Brain microvascular endothelial cell (primary cell): ENCODE results near the gene SLF2.
A peak's percentile ranks its signal among the peaks of the same experiment; 100 is the strongest.

ENCODE experiments used
- DNase-seq: peaks from one replicate; pipeline ENCODE4 v3.0.0-alpha.2; 2020
- H3K27ac ChIP-seq: fragments of 250-450 bp; sonication (Bioruptor Pico); 2 replicates; pipeline ENCODE4 v1.5.1; 2020; ENCODE audit warnings: mild to moderate bottlenecking, moderate library complexity
- H3K27me3 ChIP-seq: fragments of 250-450 bp; sonication (Bioruptor Pico); replicated peaks from 2 replicates; pipeline ENCODE4 v1.5.1; 2020; ENCODE audit warnings: mild to moderate bottlenecking
- H3K36me3 ChIP-seq: fragments of 250-450 bp; sonication (Bioruptor Pico); replicated peaks from 2 replicates; pipeline ENCODE4 v1.5.1; 2020; ENCODE audit warnings: mild to moderate bottlenecking
- H3K4me3 ChIP-seq: 2 replicates; pipeline ENCODE4 v1.5.1; 2011; ENCODE audit warnings: low read depth, mild to moderate bottlenecking, control low read depth, low read length, moderate library complexity
- in situ Hi-C: cut with HindIII; loops from 2 replicates; pipeline ENCODE4 v1.10.0; 2017; ENCODE audit warnings: low sequenced_read_pairs, low pct_ligation_motif_present
- TF ChIP-seq, protein P1 (sequence below): IDR thresholded peaks from 2 replicates; pipeline ENCODE4 v1.5.1; 2011; ENCODE audit warnings: low read depth, mild to moderate bottlenecking, moderate library complexity, low read length, control low read depth, inconsistent platforms; ENCODE audit errors: missing control alignments

The SLF2 gene

DNA sequence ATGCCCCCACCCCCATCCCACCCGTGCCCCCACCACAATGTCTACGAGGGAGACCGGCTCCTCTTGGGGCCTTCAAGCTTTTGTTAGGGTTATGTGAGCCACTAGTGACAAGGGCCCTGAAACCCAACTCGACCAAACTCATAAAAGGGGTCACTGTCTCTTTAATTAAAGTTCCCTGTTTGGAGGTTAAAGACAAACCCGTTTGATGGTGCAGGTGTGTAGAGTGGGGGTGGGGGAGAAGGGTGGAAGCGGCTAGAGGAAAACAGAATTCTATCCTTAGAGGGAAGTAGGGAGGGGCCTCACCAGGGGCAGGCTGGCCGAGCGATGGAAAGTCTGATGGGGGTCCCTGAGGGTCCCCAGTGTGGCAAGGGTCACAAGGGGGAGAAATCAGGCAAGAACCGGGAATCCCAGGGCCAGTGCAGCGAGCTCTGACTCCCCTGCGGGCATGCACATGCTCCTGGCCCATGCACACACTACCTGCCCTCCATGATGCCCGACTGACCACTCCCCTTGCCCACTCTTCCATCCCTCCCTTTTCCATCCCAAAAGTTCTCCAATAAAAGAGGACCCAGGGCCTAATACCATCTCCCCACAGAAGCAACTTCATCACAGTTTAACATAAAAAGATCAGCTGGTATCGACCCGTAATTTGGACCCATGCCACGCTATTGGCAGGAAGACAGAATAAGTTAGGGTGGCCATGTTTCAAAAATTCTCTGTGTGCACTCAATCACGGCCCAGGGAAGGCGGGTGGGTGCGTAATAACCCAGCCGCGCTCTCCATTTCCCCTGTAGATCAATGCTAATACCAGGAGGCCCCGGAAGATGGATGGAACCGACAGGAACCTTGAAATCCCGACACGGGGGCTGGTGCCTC, 35.9 kb upstream of the SLF2 start:
- Histone ChIP-seq H3K27me3 (no peaks in the 10 kb centered on the region), H3K27ac (no peak overlapping the region), H3K4me3 (no peak overlapping the region), H3K36me3 (no peaks in the 10 kb centered on the region)
- TF ChIP-seq, protein P1, sequence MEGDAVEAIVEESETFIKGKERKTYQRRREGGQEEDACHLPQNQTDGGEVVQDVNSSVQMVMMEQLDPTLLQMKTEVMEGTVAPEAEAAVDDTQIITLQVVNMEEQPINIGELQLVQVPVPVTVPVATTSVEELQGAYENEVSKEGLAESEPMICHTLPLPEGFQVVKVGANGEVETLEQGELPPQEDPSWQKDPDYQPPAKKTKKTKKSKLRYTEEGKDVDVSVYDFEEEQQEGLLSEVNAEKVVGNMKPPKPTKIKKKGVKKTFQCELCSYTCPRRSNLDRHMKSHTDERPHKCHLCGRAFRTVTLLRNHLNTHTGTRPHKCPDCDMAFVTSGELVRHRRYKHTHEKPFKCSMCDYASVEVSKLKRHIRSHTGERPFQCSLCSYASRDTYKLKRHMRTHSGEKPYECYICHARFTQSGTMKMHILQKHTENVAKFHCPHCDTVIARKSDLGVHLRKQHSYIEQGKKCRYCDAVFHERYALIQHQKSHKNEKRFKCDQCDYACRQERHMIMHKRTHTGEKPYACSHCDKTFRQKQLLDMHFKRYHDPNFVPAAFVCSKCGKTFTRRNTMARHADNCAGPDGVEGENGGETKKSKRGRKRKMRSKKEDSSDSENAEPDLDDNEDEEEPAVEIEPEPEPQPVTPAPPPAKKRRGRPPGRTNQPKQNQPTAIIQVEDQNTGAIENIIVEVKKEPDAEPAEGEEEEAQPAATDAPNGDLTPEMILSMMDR, result no peak
- DNase-seq, result no peak
- in situ Hi-C loops, result loop anchor here (25.0 kb wide), 1 partner anchor 340 kb away; the partner anchor contains the start of genes HIF1AN and NDUFB8

DNA sequence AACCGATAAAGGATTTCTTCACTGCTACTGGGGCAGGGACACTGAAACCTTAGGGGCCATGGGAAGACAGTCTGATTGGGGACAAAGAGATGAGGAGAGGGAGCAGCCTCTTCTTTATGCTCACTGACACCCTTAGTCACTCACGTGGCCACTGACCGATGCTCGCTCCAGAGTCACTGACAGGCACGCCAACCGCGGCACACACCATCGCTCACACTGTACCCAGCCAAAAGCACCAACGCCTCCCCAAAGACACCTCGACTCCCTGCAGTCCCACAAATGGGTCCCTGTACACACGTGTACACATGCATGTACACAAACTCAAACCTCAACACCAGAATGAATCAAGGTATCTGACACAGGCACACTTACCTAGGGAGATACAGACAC, 35.3 kb upstream of the SLF2 start:
- in situ Hi-C loops, result loop anchor here (25.0 kb wide), 1 partner anchor 340 kb away; the partner anchor contains the start of genes HIF1AN and NDUFB8
- Histone ChIP-seq H3K36me3 (no peaks in the 10 kb centered on the region), H3K4me3 (no peak overlapping the region), H3K27ac (no peak overlapping the region), H3K27me3 (no peaks in the 10 kb centered on the region)
- TF ChIP-seq, protein P1, result no peak
- DNase-seq, result no peak

- no peak overlapping the region for H3K27ac ChIP-seq
- H3K36me3 ChIP-seq, result no peaks in the 10 kb centered on the region
- in situ Hi-C loops, result loop anchor here (25.0 kb wide), 1 partner anchor 341 kb away; the partner anchor contains the start of genes HIF1AN and NDUFB8
- no peak overlapping the region for H3K4me3 ChIP-seq
- no peaks in the 10 kb centered on the region for H3K27me3 ChIP-seq
- TF ChIP-seq, protein P1, result peak; percentile 87
- peak; percentile 71 for DNase-seq
Observed at GRCh38 chr10:100878291-100878910, 34.4 kb upstream of the SLF2 start.

DNA sequence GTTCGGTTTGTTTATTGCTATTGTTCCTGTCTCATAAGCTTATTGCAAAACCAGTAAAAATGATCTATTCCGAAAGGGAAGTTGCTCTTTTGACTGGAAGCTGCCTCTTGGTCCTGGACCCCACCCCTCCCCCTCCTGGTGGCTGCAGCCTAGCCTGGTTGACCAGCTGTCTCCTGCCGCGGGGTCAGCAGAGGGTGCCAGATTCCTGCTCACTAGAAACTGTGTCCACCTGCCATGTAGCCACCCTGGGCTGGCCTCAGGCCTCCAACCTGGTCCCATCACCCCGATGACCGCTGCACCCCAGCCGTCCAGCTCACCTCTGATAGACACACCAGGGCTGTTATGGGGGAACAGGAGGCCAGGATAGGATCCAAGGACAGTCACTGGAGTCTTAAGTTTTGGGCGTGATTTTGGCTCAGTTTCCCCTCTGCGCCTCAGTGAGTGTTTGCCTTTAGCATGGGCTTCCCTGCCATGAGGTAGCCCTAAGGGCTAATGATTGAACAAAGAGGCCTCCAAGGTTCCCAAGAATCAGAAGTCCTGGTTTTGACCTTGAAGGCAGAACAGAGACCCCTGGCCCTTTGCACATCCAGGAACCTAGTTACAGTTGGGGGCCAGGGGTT, 32.9 kb upstream of the SLF2 start:
- TF ChIP-seq, protein P1, result peak; percentile 21
- H3K27me3 ChIP-seq, result no peaks in the 10 kb centered on the region
- no peak for DNase-seq
- no peak overlapping the region for H3K4me3 ChIP-seq
- no peak overlapping the region for H3K27ac ChIP-seq
- no peaks in the 10 kb centered on the region for H3K36me3 ChIP-seq
- in situ Hi-C loops, result loop anchor here (25.0 kb wide), 1 partner anchor 343 kb away; the partner anchor contains the start of genes HIF1AN and NDUFB8

DNA sequence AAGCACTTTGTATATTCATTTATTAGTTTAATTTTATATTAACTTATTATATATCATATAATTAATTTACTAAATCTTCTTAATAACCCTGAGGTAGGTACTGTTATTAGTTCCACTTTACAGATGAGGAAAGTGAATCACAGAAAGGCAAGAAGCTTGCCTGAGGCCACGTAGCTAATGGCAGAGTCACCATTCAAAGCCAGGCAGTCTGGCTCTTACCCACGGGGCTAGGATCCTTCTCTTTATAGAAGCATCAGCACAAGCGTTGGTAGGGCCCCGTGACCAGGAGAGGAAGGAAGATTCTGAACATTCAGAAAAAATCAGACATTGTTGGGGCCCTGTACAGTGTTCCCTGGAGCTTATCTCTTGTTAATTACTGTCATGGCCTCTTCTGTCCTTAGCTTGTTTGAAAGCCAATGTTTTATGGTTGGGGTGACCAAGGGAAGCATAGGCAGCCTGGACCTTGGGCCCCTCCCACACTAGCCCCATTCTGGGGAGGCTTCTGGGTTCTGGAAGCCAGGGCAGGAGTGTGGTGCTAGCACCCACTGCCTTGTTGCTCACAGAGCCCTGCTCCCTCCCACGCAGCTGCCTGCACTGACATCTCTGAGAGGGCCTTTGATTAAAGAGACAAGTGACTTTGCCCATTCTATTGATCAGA, 31.1 kb upstream of the SLF2 start:
- H3K36me3 ChIP-seq, result no peaks in the 10 kb centered on the region
- in situ Hi-C loops, result loop anchor here (25.0 kb wide), 1 partner anchor 344 kb away; the partner anchor contains the start of genes HIF1AN and NDUFB8
- DNase-seq, result no peak
- no peak overlapping the region for H3K4me3 ChIP-seq
- TF ChIP-seq, protein P1, result no peak
- no peaks in the 10 kb centered on the region for H3K27me3 ChIP-seq
- peak overlapping the region; percentile 66 for H3K27ac ChIP-seq
